CD4-positive, alpha-beta T cell treated with Interleukin-4 for 1 hour (primary cell): ENCODE measurements around the gene ELP4.
"Not testable (repeated sequence)": the region's sequence is repeated elsewhere in the genome, so short reads cannot be mapped to it uniquely, and the experiment has no call there.

ENCODE experiments used
- DNase-seq, 2 donors: peaks; one replicate each; pipeline ENCODE4 v3.0.0-alpha.2; 2020 to 2022

ELP4 gene

DNA sequence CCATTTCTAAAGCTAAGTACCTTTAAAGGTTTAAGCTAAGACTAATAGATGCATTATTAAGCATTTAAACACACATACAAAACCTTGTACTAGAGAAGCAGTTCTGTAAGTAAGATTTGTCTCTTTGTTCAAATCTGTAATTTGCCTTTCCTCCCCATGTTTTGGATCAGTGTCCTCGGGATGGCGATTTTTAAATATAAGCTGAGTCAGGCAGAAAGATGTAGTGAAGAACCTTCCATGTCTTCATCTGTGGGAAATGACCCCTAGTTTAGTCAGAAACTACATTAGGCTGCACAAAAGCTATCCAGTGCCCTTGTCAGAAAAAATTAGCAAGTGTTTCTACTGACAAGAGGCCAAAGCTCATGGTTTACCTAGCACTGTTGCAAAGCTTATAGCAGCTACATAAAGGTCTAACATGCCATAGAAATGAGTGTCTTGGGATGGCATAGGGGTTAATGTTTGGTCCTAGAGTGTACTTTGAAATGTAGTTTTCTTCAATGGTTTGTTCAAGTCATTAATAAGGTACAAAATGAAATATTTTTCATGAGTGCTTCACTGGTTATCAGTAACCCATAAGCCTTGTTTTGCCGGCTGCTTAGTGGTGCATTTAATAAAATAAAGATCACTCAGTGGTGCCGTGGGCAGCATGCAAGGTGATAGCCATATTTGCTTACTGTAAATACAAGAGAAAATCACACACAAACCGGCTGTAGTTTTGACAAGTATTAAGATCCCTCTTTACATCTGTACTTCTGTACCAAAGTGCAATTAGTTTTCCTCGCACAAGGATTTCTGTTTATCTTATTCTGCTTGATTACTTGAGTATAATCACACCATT is 139.8 kb downstream of the ELP4 start:
- DNase-seq = no peak

DNA sequence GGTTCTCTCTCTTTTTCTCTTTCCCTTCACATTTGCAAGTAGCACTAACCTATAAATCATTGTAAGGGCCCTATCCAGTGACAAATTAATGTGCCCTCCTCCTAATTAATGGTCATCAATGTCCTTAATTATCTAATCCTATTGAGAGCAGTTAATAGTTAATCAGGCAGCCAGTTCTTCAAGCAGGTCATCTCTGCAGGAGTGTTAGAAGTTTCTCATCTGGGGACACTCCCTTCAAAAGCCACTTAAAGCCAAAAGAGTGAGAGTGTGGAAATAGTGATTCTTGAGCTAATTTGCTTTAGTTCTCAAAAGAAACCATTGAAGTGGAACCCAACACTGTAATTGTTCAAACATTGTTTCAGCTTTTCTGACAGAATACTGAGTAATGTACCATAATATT is 141.6 kb downstream of the ELP4 start:
- no peak for DNase-seq

DNA sequence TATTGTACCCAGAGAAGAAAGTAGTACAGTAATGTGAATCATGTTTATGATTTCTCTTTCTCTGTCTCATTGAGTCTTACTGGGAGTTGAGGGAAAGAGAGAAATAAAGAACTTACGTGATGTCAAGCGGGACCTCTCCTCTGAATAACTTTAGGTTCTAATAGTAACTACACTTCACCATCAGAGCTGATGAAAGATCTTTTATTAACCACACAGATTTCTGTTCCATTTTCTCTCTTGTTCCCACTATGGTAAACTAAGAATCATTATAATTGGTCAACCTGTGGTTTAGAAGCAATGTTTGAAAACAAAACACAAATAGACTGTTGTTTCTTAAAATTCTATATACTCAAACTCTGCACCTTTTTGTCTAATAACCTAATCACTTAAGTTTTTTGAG is 142.3 kb downstream of the ELP4 start:
- no peak for DNase-seq

DNA sequence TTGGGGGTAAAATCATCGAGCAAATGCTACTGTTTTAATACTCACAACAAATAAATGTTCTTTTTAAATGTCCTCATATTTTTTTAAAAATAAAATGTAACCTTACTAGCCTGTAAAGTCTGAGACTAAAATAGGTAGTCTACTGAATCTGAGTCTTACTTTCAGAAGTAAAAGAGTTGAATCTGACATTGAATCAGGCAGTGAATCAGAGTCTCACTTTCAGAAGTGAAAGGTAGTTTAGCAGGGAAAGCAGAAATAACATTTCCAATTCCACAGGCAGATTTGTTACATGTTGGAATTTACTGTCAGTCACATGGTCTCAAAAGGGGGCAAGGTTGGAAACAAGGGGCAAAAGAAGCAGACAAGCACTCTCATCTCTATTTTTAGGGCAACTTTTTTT is 143.0 kb downstream of the ELP4 start:
- no peak for DNase-seq

DNA sequence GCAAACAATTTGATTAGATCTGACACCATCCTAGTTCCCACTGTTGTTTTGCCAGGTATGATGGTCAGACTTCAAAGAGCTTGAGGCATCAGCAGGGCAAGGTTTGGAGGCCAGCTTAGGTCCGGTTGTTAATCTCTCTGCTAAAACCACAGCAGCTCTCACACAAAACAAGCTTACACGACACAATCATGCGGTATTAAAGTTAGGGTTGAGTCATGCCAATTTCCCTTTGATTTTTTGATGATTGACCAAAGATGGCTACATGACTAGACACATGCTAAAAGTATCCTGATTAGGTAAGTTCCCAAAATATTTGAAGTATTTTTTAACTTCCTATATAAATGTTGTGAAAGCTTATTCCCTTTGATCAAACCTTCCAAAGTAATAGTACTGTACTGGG is 145.9 kb downstream of the ELP4 start:
- no peak for DNase-seq

DNA sequence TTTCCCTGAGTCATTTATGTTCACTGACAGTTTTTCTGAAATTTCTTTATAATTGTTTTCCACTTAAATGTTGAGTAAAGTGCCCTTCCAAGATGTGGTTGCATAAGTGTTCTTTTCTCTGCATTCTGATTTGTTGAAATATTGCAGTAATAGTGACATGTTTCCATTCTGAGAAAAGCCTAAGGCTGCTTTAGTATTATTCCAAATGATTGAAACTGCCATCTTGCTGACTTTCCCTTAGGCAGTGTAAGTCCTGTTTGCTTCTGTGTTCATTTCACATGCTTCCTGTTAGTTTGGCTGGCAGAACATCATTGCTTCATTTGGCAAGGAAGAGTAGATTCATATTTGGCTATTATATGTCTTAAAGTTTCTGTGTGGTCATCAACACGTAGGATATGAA is 146.5 kb downstream of the ELP4 start:
- DNase-seq = no peak

DNA sequence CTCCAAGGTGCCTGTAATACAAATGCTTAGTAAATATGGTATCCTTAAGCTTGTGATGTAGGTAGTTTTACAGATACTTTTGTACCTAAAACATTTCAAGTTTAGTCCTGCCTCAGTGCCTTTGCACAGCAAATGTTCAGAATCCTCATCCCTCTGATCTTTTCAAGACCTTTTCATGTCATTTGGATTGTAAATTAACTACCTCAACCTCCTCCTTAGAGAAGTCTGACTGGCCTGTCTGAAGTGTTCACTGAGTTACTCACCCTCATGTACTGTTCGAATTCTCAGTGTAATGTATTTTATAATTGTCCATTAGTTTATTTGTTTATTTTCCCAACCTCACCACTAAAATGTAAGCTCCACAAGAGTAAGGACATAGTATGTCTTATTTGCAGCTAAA is 147.5 kb downstream of the ELP4 start:
- DNase-seq = no peak

DNA sequence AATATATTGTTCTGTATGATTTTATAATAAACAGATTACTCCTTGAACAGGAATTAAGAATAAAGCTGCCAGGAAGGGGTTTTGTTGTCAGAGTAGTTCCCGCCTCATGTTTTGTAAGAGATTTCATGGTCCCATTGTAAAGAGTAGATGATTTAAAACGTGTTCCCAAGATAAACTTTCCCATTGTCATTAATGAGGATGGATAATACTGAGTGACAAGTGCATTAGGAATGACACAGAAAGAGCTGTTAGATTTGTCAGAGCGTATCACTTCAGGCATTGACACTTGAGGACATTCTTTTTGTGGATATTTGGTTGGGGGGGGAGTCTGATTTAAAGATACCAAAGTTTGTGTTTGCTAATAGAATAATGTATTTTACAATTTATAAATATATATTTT is 154.6 kb downstream of the ELP4 start:
- no peak for DNase-seq

DNA sequence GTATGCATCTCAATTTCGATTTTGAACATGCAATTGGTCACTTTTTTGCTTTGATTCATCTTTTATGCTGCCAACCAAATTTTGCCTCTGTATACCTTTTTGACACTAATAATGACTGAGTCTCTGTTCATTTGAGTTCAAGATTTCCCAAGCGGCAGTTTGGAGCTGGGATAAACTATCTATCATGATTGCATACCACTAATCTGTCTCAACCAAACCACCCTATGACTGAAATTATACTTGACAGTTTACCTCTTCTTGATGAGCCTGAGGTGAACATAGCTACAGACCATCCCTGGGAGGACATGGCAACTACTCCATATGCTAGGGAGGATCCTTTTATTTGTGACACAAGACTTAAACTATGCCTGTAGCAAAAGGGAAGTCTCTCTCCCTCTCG is 155.4 kb downstream of the ELP4 start:
- no peak for DNase-seq

DNA sequence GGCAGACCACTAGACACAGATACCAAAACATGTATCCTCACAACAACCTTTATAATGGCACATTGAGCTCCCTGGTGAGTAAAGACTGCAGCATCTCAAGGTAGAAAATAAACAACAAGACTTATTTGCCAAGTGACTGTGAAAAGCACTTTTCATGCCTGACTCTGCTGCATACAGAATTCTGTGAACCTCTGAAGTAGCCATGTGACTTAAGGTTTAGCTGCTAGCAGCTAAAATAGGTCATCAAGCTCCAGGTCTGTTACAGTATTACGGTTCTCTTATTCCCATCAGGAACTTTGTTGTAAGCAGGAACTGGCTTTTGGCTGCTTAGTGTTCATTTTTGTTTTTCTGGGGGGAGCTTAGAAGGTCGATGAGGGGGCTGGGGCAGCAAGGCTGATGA is 162.1 kb downstream of the ELP4 start:
- no peak for DNase-seq

DNA sequence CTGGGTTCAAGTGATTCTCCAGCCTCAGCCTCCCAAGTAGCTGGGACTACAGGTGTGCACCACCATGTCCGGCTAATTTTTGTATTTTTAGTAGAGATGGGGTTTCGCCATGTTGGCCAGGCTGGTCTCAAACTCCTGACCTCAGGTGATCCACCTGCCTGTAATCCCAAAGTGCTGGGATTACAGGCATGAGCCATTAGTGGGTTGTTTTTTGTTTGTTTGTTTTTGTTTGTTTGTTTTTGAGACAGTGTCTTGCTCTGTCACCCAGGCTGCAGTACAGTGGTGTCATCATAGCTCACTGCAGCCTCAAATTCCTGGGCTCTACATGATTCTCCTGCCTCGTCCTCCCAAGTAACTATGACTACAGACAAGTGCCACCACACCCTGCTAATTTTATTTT is 163.5 kb downstream of the ELP4 start:
- not testable (repeated sequence) for DNase-seq

DNA sequence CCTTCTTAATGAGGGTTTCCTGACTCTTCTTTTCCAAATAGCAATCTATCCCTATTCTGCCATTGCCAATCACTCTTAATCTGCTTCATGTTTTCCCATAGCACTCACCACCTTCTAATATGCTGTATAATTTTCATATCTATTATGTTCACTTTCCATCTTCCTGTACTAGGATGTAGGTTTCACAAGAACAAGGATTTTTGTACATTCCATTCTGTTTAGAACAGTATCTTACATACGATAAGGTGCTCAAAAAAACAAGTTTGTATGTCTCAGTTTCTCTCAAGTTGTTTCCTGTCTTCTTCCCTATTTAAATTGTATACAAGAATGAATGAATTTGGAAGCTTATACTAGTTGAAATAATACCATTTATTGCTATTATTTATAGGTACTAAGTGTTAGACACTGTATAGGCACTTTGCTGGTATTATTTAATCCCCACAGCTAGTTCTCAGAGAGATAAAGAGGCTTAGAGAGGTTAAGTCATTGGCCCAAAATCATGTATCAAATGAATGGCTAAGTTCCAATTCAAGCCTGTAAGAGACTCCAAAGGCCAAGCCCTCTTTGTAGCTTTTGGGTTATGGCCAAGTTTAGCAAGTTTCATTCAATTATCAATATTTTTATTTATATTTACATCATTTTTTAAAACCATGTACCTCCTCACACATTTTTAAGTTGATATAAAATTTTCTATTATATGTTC is 166.9 kb downstream of the ELP4 start:
- DNase-seq = no peak

DNA sequence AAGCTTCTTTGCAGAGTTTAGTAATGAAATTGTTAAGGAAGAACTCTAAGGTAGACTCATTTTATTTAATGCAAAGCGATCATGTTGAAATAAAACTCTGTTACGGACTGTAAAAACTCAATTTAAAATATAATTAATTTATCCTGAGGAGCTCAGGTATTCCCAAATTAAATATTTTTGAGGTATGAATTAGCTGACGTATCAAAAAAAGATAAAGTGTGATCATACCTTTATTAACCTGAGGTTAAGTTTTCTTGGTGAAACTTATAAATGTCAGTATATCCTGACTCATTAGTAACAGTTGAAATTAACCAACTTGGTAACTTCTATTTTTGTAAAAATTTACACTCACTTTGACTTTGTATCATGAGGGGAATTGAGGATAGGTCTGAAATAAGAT is 171.2 kb downstream of the ELP4 start:
- no peak for DNase-seq

DNA sequence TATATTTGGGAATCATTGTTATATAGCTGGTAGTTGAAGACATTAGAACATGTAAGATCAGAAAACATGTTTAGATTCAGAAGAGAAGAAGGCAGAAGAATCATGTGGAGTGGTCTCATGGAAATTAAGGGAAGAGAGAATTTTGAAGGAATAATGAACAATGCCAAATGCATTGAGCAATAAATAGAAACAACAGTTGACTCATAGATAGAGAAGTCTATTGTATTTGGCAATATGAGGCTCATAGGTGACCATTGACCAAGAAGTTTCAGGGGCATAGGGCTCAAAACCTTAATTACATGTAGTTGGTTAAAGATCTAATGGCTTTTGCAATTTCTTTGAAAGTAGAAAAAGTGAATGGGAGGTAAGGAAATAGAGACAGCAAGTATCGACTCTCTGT is 177.7 kb downstream of the ELP4 start:
- DNase-seq = no peak

DNA sequence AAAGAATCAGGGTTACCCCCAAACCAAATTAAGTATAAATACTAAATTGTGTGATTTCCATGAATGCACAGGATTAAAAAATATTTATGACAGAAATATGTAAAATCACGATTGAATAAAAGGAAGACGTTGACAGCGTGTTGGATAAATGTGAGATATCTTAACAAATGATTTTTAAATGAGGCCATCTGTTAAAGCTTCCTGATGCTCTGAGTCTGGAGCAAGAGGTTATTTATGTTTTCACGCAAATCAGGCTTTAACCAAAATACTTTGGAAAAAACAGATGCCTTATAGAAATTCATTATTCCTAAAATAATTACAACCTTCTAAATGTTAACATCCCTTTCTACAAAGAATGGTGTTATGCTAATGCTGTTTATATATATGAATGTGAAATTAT is 178.3 kb downstream of the ELP4 start:
- DNase-seq = no peak

DNA sequence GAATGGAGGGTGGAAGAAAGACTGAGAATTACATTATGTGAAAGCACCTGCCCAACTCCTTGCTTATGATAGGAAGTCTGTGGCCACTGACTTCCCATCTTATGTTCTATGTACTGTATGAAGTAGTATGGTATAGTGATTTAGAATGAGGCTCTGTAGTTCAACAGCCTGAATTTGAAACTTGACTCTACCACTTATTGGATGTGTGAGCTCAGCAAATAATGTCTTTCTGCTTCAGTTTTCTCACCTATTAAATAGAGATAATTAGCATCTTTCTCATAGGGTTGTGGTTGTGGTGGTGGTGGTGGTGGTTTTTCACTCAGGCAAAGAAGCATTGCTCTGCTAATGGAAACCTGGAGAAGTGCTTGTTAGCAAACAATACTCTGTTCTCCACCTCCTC is 180.0 kb downstream of the ELP4 start:
- DNase-seq = no peak

DNA sequence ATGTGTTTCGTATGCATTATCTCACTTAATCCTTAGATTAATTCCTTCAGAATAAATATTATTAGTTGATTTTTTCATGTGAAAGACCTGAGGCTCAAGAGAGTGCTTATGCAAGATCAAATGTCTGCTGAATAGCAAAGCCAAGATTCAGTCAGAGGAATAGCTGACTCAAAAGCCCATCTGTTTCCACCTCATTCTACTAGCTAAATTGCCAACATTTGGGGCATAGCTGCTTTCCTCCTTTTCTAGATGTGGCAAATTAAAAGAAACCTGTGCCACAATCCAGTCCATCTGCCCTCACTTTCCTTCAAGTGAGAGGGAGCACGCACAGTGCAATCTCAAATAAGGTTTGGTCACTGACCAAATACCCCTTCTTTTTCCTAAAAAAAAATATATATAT is 180.5 kb downstream of the ELP4 start:
- DNase-seq = no peak

DNA sequence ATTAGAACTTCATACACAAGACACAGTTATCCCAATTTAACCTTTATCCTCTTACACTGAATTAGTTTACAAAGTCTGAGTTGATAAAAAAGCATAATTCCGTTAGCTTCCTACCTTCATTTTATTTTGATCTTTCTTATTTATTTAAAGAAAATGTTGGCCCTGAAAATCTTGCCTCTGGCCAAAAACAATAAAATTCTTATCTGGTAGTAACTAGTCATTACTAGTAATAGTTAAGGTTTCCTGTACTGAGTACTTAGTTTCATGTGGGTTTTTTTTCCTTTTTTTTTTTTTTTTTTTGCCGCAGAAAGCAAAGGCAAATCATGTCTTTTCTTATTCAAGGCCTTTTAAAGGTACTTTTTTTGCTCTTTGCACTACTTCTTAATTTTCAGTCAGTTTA is 180.9 kb downstream of the ELP4 start:
- DNase-seq = no peak

DNA sequence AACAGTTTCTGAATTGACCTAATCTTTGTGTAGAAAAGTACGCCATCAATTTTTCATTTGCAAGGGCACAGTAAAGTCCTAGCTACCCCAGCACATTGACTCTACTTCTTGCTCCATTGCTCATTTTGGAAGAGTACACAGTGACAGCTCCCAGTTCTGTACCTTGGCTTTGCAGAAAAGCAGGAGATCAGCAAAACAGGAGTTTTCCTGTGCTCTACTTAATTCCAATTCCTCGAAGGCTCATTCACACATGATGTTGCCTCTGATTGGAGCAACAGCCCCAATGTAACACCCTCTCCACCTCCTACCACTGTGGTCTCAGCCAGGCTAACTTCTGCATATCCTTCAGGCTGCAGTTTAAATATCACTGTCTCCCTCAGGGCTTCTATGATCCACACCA is 182.9 kb downstream of the ELP4 start:
- DNase-seq = no peak

DNA sequence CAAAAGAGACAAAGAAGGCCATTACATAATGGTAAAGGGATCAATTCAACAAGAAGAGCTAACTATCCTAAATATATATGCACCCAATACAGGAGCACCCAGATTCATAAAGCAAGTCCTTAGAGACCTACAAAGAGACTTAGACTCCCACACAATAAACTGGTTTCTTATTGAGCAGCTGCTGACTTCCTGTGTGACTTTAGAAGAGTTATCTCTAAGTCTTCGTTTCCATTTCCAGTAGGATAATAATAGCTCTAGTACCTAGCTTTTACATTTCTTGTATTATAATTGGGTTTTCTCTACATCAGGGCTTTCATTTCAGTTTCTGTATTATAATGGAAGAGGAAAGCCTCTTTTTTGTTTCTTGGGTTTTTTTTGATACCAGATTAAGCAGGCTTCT is 187.5 kb downstream of the ELP4 start:
- not testable (repeated sequence) for DNase-seq

DNA sequence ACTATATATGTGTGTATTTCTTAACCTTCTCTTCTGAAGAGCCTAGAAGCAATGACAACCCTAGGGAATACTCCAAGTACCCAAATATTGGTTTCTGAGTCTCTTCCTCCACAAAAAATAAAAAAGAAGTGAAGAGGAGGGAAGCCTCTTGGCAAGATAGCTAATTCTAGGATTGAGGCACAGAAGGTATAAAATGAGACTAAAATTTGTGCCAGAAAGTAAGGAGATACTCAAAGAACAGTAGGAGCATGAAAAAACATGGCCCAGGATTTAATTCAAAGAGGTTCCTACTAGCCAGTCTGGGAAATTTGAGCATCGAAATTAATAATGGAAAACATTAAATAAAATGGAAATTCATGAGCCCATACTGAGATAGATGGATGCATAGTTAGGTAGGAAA is 189.5 kb downstream of the ELP4 start:
- no peak for DNase-seq

DNA sequence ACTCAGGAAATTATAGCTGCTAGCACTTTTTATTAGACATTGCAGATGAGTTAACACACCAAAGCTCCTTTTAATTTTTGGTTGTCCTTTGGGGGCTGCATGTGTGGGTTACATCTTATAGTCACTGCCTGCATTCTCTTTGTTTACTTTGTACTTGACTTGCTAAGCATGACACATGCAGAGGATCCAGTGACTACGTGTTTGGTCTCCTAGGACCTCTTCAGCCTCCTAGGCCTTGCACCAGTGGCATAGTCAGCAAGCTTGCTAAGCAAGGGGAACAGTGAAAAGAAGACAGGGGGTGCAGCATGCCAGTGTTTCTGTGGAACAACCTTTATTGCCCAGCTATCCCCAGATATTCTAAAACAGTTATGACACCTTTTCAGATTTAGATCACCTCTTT is 193.4 kb downstream of the ELP4 start:
- no peak for DNase-seq

DNA sequence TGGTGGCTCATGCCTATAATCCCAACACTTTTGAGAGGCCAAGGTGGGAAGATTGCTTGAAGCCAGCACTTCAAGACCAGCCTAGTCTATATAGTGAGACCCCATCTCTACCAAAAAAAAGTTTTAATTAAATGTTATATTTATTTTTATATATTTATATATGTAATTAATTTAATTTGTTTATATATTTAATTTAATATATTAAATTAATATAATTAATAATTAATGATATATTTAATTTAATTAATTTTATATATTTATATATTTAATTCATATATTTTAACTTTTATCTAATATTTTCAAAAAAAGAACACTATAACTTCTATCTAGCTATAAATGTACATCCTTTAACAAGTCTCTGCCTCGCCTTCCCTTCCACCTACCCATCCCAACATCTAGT is 196.8 kb downstream of the ELP4 start:
- no peak for DNase-seq

DNA sequence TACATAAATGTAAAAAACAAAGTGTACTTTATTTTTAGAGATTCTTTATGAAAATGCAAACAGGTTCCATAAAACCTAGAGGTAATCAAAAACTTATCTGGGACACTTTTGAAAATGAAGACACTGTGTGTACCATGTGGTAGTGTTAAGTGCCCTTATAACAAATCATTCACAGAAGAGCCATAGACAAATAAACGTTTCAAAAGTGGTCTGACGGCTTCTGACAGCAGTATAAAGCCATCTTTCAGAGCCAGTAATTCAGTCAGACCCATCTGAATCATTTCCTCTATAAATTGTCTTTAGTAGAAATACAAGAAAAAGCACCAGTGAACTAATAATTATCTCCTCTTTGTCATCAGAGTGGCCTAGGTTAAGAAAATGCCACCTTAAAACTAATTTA is 201.6 kb downstream of the ELP4 start:
- no peak for DNase-seq

DNA sequence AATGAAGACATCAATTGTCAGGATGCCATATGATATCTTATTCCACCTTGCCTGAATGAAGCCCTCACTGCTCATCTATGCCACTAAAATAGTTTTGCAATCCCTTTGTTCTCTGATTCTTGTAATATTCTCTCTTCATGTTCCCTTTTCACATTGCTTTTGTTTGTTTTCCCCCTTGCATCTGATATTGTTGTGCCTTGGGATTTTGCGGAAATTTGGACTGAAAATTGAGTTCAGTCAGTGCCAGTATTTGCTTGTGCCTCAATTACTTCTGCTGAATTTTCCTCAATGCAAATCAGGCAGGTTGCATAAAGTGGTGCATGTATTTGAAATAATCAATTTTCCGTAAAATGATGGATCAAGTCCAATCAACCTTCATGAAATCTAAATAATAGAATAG is 203.3 kb downstream of the ELP4 start:
- no peak for DNase-seq
